HepG2 (cell line): ENCODE results near the gene NCOA7. TPM values are rescaled to one million over a fixed set of nuclear protein-coding genes. Genes with fewer than 3 reads are reported as not detected.

Experiments used
- AKAP8 ChIP-seq: sonication (generic); formaldehyde crosslinking; IDR thresholded peaks from 2 replicates; pipeline ENCODE4 v1.5.1; 2020; ENCODE audit warnings: mild to moderate bottlenecking, missing genetic modification reagents
- E2F1 ChIP-seq: sonication (generic); formaldehyde crosslinking; IDR thresholded peaks from 2 replicates; pipeline ENCODE4 v1.5.0; 2020; ENCODE audit warnings: missing genetic modification reagents
- GMEB1 ChIP-seq: sonication (generic); formaldehyde crosslinking; IDR thresholded peaks from 2 replicates; pipeline ENCODE4 v1.5.1; 2020; ENCODE audit warnings: missing genetic modification reagents, mild to moderate bottlenecking, borderline replicate concordance
- HHEX ChIP-seq: IDR thresholded peaks from 2 replicates; pipeline ENCODE4 v1.6.1; 2016; ENCODE audit warnings: control low read depth
- KIAA2018 ChIP-seq: sonication (generic); formaldehyde crosslinking; IDR thresholded peaks from 2 replicates; pipeline ENCODE4 v1.5.0; 2020; ENCODE audit warnings: mild to moderate bottlenecking, missing genetic modification reagents, borderline replicate concordance
- MLX ChIP-seq: IDR thresholded peaks from 2 replicates; pipeline ENCODE4 v1.6.1; 2016
- MYC ChIP-seq: sonication (generic); formaldehyde crosslinking; IDR thresholded peaks from 2 replicates; pipeline ENCODE4 v1.9.0; 2021; ENCODE audit warnings: missing genetic modification reagents, borderline replicate concordance
- NBN ChIP-seq: fragments of 450-650 bp; conservative IDR thresholded peaks from 2 replicates; pipeline ENCODE4 v1.6.1; 2017
- RARA ChIP-seq: IDR thresholded peaks from 2 replicates; pipeline ENCODE4 v1.6.1; 2016; ENCODE audit warnings: missing genetic modification reagents, missing compliant biosample characterization
- SKIL ChIP-seq: sonication (generic); formaldehyde crosslinking; IDR thresholded peaks from 2 replicates; pipeline ENCODE4 v1.8.0; 2022; ENCODE audit warnings: missing genetic modification reagents, mild to moderate bottlenecking, moderate library complexity, borderline replicate concordance
- SP2 ChIP-seq: sonication (generic); formaldehyde crosslinking; IDR thresholded peaks from 2 replicates; pipeline ENCODE4 v1.5.1; 2020; ENCODE audit warnings: mild to moderate bottlenecking, missing genetic modification reagents
- STAG1 ChIP-seq: sonication (generic); formaldehyde crosslinking; IDR thresholded peaks from 2 replicates; pipeline ENCODE4 v1.4.0; 2020; ENCODE audit warnings: missing genetic modification reagents
- TARDBP ChIP-seq: sonication (generic); formaldehyde crosslinking; IDR thresholded peaks from 2 replicates; pipeline ENCODE4 v1.8.0; 2022; ENCODE audit warnings: mild to moderate bottlenecking, missing genetic modification reagents
- ZNF382 ChIP-seq: sonication (generic); formaldehyde crosslinking; IDR thresholded peaks from 2 replicates; pipeline ENCODE4 v1.5.0; 2020; ENCODE audit warnings: missing genetic modification reagents, mild to moderate bottlenecking, borderline replicate concordance
- ZSCAN12 ChIP-seq: sonication (generic); formaldehyde crosslinking; IDR thresholded peaks from 2 replicates; pipeline ENCODE4 v1.9.0; 2021; ENCODE audit warnings: mild to moderate bottlenecking, missing genetic modification reagents
- polyA plus RNA-seq, 8 experiments: library from polyadenylated mRNA; depleted of rRNA in 3 of 8; stranded (reverse) in 7 of 8; unstranded in 1 of 8; fragments of >200 nt; fragmentation: Illumina TruSeq in 4 of 8; extraction: Trizol in 4 of 8; gene quantifications; 2 replicates each; pipeline versions ENCODE4 v1.2.1 to v1.2.3, GENCODE V29; 2011 to 2016; ENCODE audit warnings: low read depth in 4 of 8, missing spikeins in 1 of 8, mixed read lengths in 1 of 8; ENCODE audit not compliant: insufficient read depth in 1 of 8
- total RNA-seq, 5 experiments: library from RNA; depleted of rRNA; stranded (reverse); fragments of >200 nt; fragmentation: Illumina TruSeq; extraction: Trizol; gene quantifications; 2 replicates each; pipeline ENCODE4 v1.2.3, GENCODE V29; 2016; ENCODE audit warnings: low read depth in 1 of 5

NCOA7 gene
- total and polyA plus RNA-seq, 2 of the 13 experiments (the other 11 are each of a cell fraction or from before 2014, with no cell fraction given) = 13.6 to 20.8 TPM

- TF ChIP-seq STAG1 (peak; percentile 83), MLX (CRISPR knock-in tag) (no peak), TARDBP (CRISPR knock-in tag) (peak; percentile 97), HHEX (CRISPR knock-in tag) (peak; percentile 65; the same call in 1 of the 2 replicates), SP2 (CRISPR knock-in tag) (peak; percentile 66), E2F1 (CRISPR knock-in tag) (peak; percentile 92), ZNF382 (CRISPR knock-in tag) (no peak), NBN (no peak), ZSCAN12 (CRISPR knock-in tag) (no peak; the same call in 1 of the 2 replicates), AKAP8 (CRISPR knock-in tag) (peak; percentile 66; the same call in 1 of the 2 replicates), GMEB1 (peak; percentile 100), RARA (CRISPR knock-in tag) (peak; percentile 72), SKIL (CRISPR knock-in tag) (no peak), KIAA2018 (no peak), MYC (peak; percentile 89)
Measured at GRCh38 chr6:125956506-125957390, 166.0 kb downstream of the NCOA7 start, which contains the start of gene HINT3 (continued).
